Coronary artery (tissue), 2 donors: ENCODE measurements around the gene TGFBRAP1.

Source experiments
- DNase-seq: peaks from one replicate; pipeline ENCODE4 v3.0.0-alpha.2; 2017; ENCODE audit warnings: low spot score
- H3K27ac ChIP-seq, 2 donors: fragments of 200-600 bp; sonication (generic); one replicate each; pipeline ENCODE4 v1.5.1; 2016 to 2019
- H3K4me3 ChIP-seq: fragments of 200-600 bp; sonication (generic); 2 replicates; pipeline ENCODE4 v1.5.1; 2016; ENCODE audit warnings: mild to moderate bottlenecking, moderate library complexity
- CTCF ChIP-seq: fragments of 200-600 bp; sonication (generic); IDR thresholded peaks from one replicate; pipeline ENCODE4 v1.5.1; 2019; ENCODE audit warnings: antibody characterized with exemption

Gene TGFBRAP1

DNA sequence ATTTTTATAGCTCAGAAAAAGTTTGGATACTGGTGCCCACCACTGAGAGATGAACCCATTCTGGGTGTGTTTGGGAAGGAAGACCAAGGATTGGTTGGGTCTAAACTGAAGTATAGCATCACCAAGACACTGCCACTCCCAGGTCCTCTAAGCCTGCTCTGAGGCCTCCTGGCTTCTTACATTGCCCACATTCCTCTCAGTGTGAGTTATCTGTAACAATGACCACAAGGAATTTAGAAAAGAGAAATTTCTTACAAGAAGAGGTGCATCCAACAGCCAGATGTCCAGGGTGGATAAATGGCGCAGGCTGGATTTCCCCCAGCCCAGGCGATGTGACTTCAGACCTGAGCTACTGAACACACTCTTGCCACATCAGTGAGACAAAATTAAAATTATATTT lies 89.6 kb downstream of the TGFBRAP1 start:
- no peak for DNase-seq
- Histone ChIP-seq H3K27ac (no peak overlapping the region), H3K4me3 (no peak overlapping the region)
- TF ChIP-seq CTCF: no peak

- no peak overlapping the region for H3K27ac ChIP-seq
- no peak for TF ChIP-seq CTCF
- DNase-seq: no peak
Measured at GRCh38 chr2:105238664-105239240, 90.8 kb downstream of the TGFBRAP1 start.

DNA sequence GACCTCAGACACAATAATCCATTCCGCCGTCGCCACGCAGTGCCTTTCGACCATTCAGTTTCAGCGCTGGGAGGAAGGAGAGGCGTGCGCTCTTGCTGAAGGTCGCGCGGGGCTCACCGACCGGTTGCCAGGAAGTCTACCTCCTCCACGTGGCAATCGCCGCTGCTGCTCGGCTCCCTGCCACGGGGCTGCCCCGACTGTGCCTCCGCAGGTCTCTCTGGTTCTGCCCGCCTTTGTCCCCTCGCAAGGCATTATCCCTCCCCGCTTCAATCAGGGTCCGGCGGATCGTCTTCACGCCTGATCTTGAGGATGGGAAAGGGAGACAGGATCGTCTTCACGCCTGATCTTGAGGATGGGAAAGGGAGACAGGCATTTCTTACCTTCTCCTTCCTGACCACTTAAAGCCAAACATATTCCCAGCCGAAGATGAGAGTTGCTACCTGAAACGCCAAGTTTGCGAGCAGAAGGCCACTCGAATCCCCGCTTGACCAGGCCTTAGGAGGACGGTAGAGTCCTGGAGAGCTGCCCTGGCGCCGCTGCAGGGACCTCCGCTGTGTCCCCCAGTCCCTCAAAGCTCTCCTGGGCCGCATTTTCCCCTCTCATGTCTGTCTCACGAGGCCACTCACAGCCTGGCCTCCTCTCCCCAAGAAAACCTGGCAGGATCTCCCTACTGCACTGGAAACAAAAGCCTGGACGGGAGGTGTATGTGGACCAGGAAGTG lies 92.3 kb downstream of the TGFBRAP1 start:
- no peak for TF ChIP-seq CTCF
- H3K27ac ChIP-seq: no peak overlapping the region
- H3K4me3 ChIP-seq: no peak overlapping the region
- DNase-seq: no peak

More at GRCh38 chr2:105238664-105239240, 90.8 kb downstream of the TGFBRAP1 start:
- H3K4me3 ChIP-seq: no peak overlapping the region

DNA sequence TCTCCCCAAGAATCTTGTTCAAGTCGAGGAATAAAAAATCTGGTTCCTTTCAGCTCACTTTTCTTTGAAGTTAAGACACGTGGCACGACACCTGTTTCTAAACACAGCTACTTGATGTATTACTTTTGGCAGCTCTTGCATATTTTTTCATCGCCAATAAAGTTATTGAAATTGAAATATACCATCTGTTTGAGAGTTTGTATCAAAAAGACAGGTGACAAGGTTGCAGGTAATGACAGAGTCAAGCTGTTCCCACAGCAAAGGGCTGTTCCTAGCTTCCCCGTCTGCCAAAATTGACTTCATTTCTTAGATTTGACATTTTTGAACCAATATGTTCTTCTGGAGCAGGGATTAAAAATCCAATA lies 93.5 kb downstream of the TGFBRAP1 start:
- no peak overlapping the region for H3K4me3 ChIP-seq
- TF ChIP-seq CTCF: no peak

GRCh38 chr2:105235388-105236059 lies 94.0 kb downstream of the TGFBRAP1 start:
- no peak overlapping the region for H3K27ac ChIP-seq
- H3K4me3 ChIP-seq: no peak overlapping the region
- peak; percentile 53 for TF ChIP-seq CTCF
- DNase-seq: no peak

More for the DNA sequence above, 93.5 kb downstream of the TGFBRAP1 start:
- no peak overlapping the region for H3K27ac ChIP-seq
- DNase-seq: no peak

- H3K27ac ChIP-seq: no peak overlapping the region
- DNase-seq: no peak
- no peak overlapping the region for H3K4me3 ChIP-seq
- no peak for TF ChIP-seq CTCF
Measured at GRCh38 chr2:105231232-105231619, 98.3 kb downstream of the TGFBRAP1 start.
